DMS 273 treated with DMSO at 0.1 percent for 48 hours (cell line): ENCODE measurements around the gene ETV4.

Experiments used
- DNase-seq: peaks from one replicate; lab custom pipeline; 2025; lab: John Stamatoyannopoulos, UW

ETV4 gene

DNA sequence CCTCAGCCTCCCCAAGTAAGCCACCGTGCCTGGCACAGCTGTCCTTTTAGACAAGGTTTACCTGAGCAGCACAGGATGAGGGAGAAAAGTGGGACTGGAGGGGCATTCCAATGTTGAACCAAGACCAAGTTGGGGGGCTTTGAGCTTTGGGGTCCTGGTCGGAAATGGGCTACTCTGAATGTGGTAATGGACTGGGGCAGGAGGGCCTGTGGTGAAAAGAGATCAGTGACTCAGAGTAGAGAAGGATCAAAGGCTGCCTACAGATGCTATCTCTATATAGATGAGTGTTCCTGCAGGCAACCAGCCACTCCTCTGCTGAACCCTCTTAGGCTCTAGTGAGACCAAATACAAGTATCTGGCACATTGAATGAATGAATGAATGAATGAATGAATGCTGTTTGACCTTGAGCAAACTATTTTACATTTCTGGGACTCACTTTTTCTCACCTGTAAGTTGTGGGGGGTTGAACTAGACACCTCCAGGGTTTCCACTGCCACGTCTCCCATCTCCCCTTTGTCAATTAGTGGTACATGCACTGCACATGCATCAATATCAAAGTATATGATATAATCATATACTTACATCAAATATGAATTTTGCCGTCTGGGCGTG, 26.3 kb upstream of the ETV4 start:
- no peak for DNase-seq

DNA sequence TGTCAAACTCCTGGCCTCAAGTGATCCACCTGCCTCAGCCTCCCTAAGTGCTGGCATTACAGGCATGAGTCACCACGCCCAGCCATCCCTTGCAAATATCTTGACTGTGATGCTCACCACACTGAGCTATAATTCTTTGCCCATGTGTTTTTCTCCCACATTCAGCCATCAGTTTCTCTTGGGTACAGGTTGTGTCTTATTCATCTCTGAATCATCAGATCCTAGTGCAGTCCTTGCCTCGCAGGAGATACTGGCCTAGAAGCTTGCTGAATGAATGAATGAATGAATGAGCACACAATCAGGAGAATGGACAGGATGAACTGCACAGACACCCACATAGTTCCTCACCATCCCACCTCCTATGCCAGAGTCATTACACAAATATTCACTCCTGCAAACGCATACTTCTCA, 24.4 kb upstream of the ETV4 start:
- DNase-seq = no peak

DNA sequence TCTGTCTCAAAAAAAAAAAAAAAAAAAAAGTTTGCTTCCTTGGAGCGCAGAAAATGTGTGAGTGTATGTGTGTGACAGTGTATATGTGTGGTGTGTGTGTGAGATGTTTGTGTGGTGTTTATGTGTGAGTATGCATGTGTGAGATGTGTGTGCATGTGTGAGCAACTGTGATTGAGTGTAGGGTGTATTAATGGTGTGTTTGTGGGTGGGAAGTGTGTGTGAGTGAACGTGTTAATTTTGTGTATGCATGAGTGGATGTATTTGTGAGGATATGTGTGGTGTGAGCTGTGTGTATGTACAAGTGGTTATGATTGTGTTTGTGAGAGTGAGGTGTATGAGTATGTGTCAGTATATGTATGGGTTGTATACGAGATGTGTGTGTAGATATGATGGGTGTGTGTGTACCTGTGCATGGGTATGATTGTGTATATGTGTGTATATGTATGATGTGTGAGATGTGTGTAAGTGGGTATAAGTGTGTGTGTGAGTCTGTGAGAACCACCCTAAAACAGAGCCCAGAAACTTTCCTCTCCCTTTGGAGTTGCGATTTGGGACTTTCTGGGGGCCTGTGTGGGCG, 22.5 kb upstream of the ETV4 start:
- DNase-seq = no peak

DNA sequence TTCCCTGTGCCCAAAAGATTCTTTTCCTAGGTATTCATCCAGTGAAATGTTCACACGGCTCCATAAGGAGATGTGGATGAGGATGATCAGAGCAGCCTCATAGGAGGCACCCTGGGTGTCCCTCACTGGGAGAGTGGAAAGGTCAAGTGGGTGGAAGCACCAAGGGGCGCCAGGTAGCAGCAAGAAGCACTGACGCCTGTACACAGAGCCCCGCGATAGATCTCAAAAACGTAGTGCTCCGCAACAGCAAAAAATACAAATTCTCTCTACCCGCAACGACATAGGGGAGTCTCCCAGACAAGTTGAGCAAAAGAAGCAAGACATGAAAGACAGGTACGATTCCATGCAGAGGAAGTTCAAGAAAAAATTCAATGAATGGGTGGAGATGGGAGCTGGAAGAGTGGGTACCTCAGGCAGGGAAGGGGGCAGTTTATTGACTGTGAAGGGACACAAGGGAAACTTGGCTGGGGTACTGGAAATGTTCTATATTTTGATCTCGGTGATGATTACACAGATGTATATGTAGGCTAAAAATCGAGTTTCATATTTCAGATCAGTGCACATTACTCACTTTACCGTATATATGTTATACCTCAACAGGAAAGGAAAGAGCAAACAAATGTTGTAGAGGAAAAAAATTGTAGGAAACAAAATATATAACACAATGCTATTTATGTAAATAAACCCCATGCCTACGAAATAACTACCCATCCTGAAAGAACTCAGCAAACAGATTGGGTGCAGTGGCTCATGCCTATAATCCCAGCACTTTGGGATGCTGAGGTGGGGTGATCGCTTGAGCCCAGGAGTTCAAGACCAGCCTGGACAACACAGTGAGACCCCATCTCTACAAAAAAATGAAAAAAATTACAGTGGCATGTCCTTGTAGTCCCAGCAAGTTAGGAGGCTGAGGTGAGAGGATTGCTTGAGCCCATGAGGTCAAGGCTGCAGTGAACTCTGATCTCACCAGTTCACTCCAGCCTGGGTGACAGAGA, 17.8 kb upstream of the ETV4 start:
- no peak for DNase-seq

DNA sequence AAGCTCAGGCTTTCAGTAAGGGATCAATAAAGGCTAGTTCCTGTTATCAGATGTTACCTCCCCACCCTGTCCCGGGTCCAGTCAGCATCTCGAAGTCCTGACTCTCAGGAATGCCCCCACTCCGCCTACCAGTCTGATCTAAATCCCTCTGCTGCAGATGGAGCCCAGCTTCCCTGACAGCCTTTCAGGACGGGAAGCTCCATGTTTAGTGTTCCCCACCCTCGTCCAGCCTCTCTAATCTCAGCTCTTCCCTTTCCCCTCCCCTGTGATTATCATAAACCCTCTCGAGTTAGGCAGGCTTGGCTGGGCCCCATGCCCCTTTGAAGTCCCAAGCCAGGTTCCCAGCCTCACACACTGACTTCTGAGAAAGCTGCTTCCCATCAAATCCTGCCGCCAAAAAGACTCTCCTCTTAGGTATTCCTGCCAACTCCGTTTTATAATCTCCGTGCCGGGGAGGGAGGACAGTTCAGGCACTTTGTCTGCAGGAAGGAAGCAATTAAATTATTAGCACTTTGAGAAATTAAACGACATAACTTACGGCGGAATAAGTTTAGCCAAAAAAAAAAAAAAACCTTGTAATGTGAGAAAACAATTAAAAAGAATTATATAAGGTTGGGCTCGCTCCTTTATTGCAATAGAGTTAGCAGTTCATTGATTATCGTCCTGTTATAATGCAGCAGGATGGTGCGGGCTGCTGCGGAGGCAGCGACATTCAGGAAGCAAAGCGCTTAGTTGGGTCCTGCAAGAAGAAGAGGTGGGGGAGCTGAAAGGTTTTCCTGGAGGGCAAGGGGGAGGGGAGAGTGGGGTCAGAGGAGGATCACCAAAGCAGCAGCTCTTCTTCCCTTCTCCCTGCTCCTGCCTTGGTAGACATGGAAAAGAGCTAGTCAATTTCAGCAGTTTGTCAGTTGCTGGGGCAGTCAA, 16.8 kb upstream of the ETV4 start:
- no peak for DNase-seq

DNA sequence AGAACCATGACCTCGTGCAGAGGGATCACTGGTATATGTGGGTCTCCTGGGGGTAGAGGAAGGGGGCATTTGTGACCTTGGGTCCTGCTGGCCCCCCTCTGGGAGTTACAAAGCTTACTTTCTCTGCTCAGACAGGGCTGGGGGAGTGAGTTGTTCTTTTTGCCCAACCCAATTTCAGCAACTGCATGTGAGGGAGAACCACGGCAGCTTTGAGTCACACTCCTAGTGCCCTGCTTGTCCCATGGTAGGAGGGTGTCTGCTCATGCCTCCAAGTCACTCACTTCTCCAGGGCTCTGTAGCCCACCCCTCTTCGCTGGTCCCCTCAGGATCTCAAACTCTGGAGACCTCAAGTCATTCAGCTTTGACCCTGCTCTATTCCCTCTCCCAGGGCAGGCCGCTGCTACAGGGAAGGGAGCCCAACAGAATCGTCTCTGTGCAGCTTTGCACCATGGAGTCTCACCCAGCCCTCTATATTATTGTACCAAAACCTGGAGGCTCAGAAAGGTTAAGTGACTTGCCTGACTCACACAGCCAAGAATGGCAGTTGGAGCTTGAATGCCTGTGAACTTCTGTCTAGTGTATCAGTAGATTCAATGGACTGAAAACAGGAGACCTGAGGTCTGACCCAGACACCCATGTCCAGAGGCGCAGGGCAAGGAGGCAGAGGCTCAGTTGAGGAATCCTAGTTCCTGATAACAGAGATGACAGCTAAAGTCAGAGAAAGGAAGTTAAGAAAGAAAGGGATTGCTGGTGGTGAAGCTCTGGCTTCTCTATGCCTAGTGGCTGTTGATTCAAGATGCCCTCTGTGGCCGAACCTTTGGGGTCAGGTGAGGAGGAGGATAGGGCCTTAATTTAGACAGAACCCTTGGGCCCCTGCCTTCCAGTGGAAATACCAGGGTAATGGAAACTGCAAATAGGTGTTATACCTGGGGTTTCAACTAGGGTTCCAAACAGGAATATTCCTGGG, 14.6 kb upstream of the ETV4 start:
- no peak for DNase-seq

DNA sequence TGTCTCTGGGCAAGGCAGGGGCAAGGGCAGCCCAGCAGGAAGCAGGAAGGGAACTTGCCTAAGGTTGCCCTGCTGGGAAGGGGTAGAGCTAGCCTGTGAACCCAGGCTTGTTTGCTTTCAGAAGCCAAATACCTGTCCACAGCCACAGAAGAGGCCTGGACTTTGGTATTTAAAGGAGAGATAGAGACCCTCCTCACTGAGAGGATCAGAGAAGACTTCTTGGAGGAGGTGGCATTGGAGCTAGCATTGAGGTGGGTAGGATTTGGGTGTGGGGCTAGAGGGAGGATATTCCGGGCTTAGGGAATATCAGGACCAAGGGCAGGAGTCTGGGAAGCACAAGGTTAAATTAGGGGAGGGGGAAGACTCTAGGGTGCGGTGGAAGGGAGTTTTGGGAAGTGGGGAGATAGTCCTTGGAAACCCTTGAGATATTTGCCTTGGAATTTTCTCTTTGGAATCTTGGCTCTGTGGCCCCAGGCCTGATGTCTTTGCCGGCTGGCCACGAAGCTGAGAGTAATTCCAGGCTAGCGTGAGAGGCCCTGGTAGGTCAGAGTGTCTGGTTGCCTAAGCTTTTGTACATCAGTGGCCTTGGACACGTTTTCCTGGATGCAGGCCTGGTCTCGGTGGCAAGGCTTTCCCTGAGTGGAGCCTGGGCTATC, 13.1 kb upstream of the ETV4 start:
- DNase-seq = no peak

DNA sequence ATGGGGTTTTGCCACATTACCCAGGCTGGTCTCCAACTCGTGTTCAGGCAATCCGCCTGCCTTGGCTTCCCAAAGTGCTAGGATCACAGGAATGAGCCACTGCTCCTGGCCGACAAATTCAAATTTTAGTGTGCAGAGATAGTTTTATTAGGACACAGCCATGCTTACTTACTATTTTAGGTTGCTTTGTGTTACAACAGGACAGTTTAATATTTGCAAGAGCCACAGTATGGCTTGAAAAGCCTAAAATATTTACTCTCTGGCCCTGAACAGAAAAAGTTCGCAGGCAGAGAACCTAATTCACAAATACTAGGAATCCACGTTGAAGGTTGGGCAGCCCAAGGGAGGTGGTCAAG, 12.6 kb upstream of the ETV4 start:
- no peak for DNase-seq

DNA sequence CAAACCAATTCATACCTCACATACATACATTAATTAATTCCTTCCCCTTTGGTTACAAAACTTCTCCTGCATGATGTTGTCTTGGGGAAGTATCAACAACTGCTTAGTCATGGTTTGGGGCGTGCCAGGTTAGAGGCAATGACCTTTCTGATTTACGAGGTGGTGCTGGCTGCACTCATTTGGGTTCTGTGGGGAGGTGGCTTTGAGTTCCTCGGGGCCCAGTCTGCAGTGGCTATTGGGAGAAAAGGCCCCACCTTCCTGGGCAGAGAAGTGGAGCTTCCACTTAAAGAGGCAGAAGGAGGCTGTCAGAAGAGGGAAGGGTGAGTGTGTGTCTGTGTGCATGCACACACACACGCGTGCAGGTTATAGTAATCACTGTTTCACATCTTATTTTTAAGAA, 10.2 kb upstream of the ETV4 start:
- DNase-seq = no peak

DNA sequence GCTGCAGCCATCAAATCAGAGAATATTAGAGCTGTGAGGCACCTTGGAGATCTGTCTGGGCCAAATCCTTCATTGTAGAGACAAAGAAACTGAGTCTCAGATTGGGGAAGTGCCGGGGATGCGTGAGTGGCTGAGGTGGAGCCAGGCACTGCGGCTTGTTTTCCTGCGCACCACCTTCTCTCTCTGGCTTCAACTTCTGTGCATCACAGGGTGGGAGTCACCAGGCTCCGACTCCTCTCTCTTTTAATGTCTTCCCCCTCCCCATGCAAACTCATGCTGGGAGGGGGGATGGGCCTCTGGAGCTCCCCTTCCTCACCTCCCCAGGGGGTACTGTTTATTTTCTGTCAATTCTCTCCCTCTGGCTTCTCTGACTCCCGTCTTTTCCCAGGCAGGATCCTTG, 8.7 kb upstream of the ETV4 start:
- no peak for DNase-seq

DNA sequence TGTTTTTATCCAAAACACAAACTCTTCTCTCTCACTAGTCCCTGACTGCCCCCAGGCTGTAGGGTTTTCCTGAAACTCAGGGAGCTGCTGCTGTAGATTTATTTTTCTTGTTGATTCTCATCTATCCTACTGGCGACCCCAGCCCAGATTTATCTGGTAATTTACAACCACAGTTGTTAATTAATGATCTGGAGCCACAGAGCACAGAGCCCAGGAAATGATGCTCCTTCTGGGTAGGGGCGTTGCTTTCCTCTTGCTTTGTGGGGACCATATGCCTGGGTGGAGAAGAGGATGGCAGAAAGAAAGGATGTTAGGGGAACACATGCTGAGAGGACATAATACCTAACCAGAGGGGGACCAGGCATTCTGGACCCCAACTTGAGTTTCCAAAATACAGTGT, 7.4 kb upstream of the ETV4 start:
- DNase-seq = no peak

DNA sequence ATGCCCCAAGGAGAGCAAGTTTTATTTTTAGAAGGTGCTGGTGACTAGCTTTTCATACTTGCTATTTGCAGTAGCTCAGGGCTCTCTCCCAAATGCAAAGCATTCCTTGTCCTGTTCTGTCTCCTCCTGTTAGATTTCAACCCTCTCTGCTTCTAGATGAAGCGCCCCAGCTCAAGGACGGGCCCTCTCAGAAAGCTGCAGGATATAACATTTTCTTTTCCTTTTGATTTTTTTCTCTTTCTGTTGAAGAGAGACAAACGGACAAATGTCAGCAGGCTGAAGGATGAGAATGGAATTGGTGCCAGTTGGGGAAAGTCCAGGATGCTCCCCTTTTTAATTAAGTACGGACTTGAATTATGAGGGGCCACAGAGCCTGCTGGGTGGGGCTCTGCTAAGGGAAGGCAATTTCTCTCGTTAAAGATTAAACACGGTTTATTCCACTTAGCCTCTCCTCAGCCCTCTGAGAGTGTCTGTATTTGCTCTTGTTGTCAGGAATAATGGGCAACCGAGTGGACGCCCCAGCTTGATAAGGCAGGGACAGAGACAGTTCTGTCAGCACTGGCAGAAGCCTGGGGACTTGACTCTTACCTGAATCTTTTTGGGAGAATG, 6.2 kb upstream of the ETV4 start:
- DNase-seq = no peak

DNA sequence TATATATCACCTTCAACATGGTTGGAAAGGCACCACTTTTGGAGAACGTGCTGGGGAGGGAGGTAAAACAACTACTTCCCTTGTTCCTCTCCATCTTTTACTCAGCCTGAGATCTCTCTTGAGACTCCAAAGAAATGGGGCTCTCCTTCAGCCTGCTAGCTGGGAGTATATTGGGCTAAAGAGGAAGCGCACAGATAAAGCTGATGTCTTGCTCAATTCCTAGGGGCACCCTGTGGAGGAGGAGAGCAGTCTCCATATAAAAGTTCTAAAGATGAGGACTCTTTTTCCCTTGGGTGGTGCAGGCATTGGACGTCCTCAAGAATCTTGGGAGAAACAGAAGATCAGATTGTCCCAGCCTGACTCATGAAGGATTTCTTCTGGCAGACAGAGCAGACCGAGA, 4.6 kb upstream of the ETV4 start:
- no peak for DNase-seq

DNA sequence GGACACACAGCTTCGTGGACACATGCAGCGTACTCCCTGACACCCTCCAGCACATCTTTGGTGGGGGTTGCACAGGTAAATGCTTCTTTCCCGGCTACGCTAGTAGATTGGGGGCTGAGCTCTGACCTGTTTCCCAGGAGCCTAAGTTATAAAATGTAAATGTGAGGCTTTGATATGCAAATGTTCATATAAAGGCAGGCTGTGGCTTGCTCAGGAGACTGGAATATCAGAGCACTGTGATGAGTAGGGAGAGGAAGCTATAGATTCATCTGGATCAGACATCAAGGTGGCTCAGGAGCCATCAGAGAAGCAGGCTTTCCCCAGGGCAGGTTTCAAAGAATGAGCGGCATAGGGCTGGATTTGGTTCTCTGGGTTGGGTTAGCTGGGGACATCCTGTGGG, 3.4 kb upstream of the ETV4 start:
- no peak for DNase-seq

DNA sequence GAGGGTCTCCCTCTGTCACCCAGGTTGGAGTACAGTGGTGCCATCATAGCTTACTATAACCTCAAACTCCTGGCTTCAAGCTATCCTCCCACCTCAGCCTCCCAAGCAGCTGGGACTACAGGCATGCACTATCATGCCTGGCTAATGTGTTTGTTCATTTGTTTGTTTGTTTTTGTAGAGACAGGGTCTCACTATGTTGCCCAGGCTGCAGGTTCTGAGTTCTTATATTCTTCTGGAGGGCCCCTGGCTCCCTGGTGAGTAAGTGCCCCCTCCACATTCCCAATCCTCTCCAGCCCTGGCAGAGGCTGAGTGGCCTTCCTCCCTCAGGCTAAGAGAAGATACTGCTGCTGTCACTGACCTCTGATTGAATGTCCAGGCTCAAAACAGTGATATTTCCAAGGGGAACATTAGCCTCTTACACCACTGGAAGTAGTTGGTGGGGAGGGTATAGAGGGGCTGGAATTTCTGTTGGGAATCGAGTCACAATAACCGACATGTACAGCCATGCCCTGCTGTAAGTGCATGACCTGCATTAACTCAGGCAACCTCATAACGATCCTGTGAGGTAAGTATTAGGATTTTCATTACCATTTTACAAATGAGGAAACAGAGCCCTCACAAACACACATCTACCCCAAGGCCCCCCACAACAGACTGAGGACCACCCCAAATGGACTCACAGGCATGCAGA, 2.7 kb upstream of the ETV4 start:
- no peak for DNase-seq

DNA sequence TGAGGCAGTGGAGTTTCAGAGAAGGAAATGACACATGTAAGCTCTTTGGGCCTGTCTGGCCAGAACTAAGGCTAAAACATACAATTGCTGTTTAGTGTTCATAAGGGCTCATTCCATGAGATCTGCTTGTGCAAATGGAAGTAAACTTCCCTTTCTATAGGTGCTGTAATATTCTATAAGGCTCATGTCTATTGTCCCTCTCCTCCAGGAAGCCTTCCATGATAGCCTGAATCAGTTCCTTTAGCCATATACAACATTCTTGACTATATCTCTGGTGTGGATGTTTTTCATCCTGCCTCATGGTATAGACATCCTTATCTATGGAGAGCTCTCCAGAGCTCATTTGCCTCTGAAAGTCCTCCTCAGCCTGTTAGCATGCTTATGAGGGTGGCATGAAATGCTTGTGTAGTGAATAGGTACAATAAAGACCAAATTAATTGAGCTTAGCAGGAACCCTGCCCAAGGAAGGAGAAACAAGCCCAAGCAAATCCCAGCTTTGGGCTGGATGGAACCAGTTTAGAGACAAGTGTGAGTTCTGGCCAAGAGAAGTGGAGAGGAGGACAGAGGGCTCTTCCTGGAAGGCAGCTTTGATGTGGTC, 1.6 kb upstream of the ETV4 start:
- DNase-seq = no peak

DNA sequence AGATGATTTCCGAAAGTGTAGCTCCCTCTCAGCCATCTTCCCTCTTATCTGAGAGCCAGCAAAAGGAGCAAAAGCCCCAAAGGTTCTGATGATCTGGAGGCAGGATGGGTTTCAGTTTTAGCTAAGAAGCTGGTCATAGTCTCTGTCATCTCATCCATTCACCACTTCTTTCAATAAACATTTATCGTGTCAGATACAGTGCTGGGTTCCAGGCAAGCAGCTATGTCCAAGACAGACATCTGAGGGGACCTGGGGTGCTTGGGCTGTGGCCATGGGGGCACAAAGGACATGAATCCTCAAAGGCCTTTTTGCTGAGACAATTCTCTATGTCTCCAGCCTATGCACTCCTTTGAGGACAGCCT, 1.0 kb upstream of the ETV4 start:
- no peak for DNase-seq

DNA sequence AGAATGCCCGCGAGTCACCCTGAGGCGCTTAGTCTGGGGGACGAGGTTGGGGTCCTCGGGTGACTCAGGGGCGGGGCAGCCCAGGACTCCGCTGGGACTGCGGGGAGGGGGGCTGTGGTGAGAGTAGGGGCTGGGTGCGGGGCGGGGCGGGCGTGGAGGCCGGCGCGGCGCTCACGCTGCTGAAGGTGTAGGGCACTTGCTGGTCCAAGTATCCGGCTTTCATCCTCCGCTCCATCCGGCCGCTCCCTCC, 832 bp downstream of the ETV4 start:
- no peak for DNase-seq

DNA sequence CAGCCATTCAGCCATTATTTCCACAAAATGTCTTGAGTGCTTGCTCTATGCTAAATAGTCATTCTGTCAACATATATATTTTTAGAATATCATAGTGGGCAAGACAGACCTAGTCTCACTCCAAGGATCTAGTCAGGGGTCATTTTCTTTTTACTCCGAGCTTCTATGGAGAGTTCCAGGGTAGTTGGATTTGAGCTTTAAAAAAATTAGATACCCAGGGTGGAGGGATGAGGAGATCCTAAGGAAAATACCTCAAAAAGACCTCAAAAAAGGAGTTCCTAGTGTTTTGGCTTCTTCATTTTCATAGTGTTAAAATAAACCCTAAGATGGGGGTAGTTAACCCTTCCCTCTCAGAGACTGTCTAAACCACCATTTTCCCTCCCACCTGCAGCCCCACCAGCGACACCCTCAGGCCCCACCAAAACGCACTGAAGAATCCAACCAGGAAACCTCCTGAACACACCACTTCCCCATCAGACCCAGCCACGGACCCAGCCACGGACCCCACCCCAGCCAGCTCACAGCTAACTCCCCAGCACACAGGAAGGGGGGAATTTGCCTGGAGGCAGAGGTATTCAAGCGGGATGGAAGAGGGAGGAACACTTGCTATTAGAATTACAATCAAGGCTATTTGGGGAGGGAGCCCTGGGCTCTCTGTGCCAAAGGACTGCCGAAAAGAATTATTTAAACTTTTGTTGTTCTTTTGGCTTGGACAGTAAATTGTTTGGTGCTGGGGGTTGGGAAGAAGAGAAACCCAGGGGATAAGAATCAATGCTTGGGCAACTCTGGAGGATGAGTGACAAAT, 2.2 kb downstream of the ETV4 start:
- no peak for DNase-seq
